ENCODE data around the gene EIF3A. TPM values are rescaled to one million over a fixed set of nuclear protein-coding genes. Genes with fewer than 3 reads are reported as not detected.
"Not testable (repeated sequence)": the region's sequence is repeated elsewhere in the genome, so short reads cannot be mapped to it uniquely, and the experiment has no call there.

Gene EIF3A
- total RNA-seq, 1 experiment from 2014 or later = 57.4 TPM

GRCh38 chr10:119101366-119102098, 20.9 kb upstream of the EIF3A start:
- no peak for DNase-seq (ENCODE audit: low spot score)

GRCh38 chr10:119100434-119101238, 20.0 kb upstream of the EIF3A start:
- DNase-seq (ENCODE audit: low spot score) = no peak

GRCh38 chr10:119098576-119098975, 18.0 kb upstream of the EIF3A start:
- no peak for DNase-seq (ENCODE audit: low spot score)

GRCh38 chr10:119096641-119097415, 16.2 kb upstream of the EIF3A start:
- DNase-seq (ENCODE audit: low spot score) = not testable (repeated sequence)

GRCh38 chr10:119095640-119096039, 15.0 kb upstream of the EIF3A start:
- DNase-seq (ENCODE audit: low spot score) = no peak

GRCh38 chr10:119090968-119091367, 10.4 kb upstream of the EIF3A start:
- DNase-seq (ENCODE audit: low spot score) = peak; percentile 80

- no peak for DNase-seq (ENCODE audit: low spot score)
Measured at GRCh38 chr10:119090026-119090795, 9.6 kb upstream of the EIF3A start.

- DNase-seq (ENCODE audit: low spot score) = no peak
Measured at GRCh38 chr10:119087271-119087882, 6.8 kb upstream of the EIF3A start.

- no peak for DNase-seq (ENCODE audit: low spot score)
Measured at GRCh38 chr10:119084896-119085295, 4.3 kb upstream of the EIF3A start.

GRCh38 chr10:119079599-119080520, 757 bp downstream of the EIF3A start:
- peak; percentile 44 for DNase-seq (ENCODE audit: low spot score)

GRCh38 chr10:119078422-119079179, 2.0 kb downstream of the EIF3A start:
- DNase-seq (ENCODE audit: low spot score) = no peak

GRCh38 chr10:119073584-119073983, 7.0 kb downstream of the EIF3A start:
- no peak for DNase-seq (ENCODE audit: low spot score)

- no peak for DNase-seq (ENCODE audit: low spot score)
Measured at GRCh38 chr10:119070395-119071165, 10.0 kb downstream of the EIF3A start.

GRCh38 chr10:119061926-119062325, 18.7 kb downstream of the EIF3A start:
- no peak for DNase-seq (ENCODE audit: low spot score)

- DNase-seq (ENCODE audit: low spot score) = no peak
Measured at GRCh38 chr10:119061352-119061751, 19.3 kb downstream of the EIF3A start.

GRCh38 chr10:119060107-119060506, 20.5 kb downstream of the EIF3A start:
- no peak for DNase-seq (ENCODE audit: low spot score)

- DNase-seq (ENCODE audit: low spot score) = no peak
Measured at GRCh38 chr10:119059557-119059956, 21.1 kb downstream of the EIF3A start.

- no peak for DNase-seq (ENCODE audit: low spot score)
Measured at GRCh38 chr10:119058010-119058409, 22.6 kb downstream of the EIF3A start.
